Measurements from ENCODE around the gene TCF4.

TCF4 gene

DNA sequence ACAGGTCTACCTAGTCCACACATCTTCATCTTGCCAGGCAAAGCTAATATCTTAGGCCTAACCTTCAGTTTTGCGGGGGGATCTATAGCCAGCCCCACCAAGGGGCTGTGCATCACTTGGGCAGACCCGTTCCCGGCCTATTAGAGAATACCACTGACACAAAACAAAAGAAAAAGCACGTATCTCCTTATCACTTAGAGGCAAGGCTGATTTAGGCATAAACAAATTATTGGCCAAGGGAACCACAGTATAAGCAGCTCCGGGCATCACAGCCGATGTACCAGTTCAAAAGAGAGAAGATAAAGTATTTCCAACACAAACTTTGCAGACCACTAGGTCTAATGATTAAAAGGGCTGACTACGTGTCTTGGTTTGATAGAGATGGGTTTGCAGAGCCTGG lies 248.0 kb downstream of the TCF4 start:
- H3K9ac ChIP-seq (ENCODE audit: low read length), result no peak overlapping the region
- H3F3A ChIP-seq (ENCODE audit: insufficient read depth, low read length), result no peaks in the 10 kb centered on the region
- no peaks in the 10 kb centered on the region for H3K27me3 ChIP-seq (replicated peaks; ENCODE audit: insufficient read depth, low read length)
- H4K20me1 ChIP-seq (ENCODE audit: insufficient read depth, low read length), result no peaks in the 10 kb centered on the region
- no peak overlapping the region for H2AFZ ChIP-seq (ENCODE audit: low read length)
- H3K79me2 ChIP-seq (ENCODE audit: low read length), result no peaks in the 10 kb centered on the region
- no peaks in the 10 kb centered on the region for H3K36me3 ChIP-seq (replicated peaks; ENCODE audit: insufficient read depth, low read length)
- no peak for TF ChIP-seq EZH2 (optimal IDR thresholded peaks at IDR 0.05; ENCODE audit: low read depth, low read length)
- TF ChIP-seq, protein P1, sequence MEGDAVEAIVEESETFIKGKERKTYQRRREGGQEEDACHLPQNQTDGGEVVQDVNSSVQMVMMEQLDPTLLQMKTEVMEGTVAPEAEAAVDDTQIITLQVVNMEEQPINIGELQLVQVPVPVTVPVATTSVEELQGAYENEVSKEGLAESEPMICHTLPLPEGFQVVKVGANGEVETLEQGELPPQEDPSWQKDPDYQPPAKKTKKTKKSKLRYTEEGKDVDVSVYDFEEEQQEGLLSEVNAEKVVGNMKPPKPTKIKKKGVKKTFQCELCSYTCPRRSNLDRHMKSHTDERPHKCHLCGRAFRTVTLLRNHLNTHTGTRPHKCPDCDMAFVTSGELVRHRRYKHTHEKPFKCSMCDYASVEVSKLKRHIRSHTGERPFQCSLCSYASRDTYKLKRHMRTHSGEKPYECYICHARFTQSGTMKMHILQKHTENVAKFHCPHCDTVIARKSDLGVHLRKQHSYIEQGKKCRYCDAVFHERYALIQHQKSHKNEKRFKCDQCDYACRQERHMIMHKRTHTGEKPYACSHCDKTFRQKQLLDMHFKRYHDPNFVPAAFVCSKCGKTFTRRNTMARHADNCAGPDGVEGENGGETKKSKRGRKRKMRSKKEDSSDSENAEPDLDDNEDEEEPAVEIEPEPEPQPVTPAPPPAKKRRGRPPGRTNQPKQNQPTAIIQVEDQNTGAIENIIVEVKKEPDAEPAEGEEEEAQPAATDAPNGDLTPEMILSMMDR (IDR thresholded peaks at IDR 0.05; ENCODE audit: low read length), result no peak
- TF ChIP-seq EZH2phosphoT487 (IDR thresholded peaks at IDR 0.05; ENCODE audit: low read length), result no peak
- no peak for DNase-seq
- no peak overlapping the region for H3K4me2 ChIP-seq (ENCODE audit: low read depth, low read length)
- no peak overlapping the region for H3K27ac ChIP-seq (ENCODE audit: low read length)
- H3K9me2 ChIP-seq (replicated peaks; ENCODE audit: insufficient read depth, low read length), result no peaks in the 10 kb centered on the region
- H3K9me3 ChIP-seq (replicated peaks; ENCODE audit: insufficient read depth, low read length), result no peaks in the 10 kb centered on the region
- H3K4me3 ChIP-seq (ENCODE audit: low read length), result no peak overlapping the region
- no peaks in the 10 kb centered on the region for H3K4me1 ChIP-seq (ENCODE audit: low read length)

DNA sequence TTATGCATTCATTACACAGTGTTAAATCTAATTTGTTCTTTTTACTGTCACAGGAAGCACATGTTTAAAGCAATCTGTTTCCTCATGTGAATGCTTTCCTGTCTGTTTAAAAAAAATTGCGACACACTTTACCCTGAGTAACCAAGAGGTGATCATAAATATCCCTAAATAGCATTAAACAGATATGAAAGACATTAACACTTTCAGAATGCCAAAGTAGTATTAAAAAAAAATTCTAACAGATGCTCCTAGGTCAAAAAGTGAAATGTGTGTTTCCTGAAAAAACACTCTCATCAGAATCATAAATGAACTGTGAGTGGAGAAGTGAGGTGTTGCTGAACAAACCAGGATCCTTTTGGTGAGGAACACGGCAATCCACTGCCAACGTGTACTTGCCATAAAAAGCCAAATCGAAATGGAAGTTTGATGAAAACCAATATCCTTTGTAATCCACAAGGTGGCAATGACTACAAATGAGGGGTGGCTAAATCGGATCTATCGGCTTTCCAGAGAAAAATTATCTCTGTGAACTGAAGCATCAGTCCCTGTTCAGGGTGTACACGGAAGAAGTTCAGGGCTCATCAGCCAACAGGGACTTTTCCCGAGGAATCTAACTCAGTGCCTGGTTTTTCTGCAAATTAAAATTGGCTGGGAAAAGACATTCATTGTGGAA lies 248.9 kb downstream of the TCF4 start:
- TF ChIP-seq EZH2phosphoT487 (IDR thresholded peaks at IDR 0.05; ENCODE audit: low read length), result no peak
- TF ChIP-seq, protein P1 (IDR thresholded peaks at IDR 0.05; ENCODE audit: low read length), result no peak
- no peak for TF ChIP-seq EZH2 (optimal IDR thresholded peaks at IDR 0.05; ENCODE audit: low read depth, low read length)
- Histone ChIP-seq H3K9me2 (replicated peaks; ENCODE audit: insufficient read depth, low read length) (no peaks in the 10 kb centered on the region), H2AFZ (ENCODE audit: low read length) (no peak overlapping the region), H3K4me1 (ENCODE audit: low read length) (no peaks in the 10 kb centered on the region), H3K79me2 (ENCODE audit: low read length) (no peaks in the 10 kb centered on the region), H3K9me3 (replicated peaks; ENCODE audit: insufficient read depth, low read length) (no peaks in the 10 kb centered on the region), H3K4me3 (ENCODE audit: low read length) (no peak overlapping the region), H4K20me1 (ENCODE audit: insufficient read depth, low read length) (no peaks in the 10 kb centered on the region), H3K36me3 (replicated peaks; ENCODE audit: insufficient read depth, low read length) (no peaks in the 10 kb centered on the region), H3F3A (ENCODE audit: insufficient read depth, low read length) (no peaks in the 10 kb centered on the region), H3K27ac (ENCODE audit: low read length) (no peak overlapping the region), H3K4me2 (ENCODE audit: low read depth, low read length) (no peak overlapping the region), H3K9ac (ENCODE audit: low read length) (no peak overlapping the region), H3K27me3 (replicated peaks; ENCODE audit: insufficient read depth, low read length) (no peaks in the 10 kb centered on the region)
- no peak for DNase-seq

DNA sequence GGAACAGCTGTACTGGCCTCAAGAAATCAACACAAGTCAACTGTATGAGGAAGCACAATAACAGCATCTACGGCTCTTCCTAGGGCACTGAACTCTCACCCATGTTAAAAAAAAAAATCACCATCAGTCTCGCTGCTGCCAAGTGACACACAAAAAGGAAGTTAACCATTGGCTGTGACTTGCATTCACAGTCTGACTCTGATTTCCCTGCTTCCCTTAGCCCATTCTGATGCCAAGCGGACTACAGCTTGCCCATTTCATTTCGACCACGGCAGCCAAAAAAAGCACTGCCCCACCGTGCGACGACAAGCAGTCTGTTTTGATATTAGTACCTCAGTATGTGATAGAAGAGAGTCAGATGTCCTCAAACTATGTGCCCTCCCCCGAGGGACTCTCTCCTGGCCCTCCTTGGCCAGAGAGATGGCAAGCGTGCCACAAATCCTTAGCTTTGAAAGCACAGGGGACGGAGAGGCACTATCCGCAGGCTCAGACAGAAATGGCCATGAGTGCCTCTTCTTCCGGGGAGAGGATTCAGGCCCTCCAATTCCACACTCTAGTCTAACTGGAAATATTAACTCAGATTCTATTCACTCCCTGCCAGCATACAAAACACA lies 250.0 kb downstream of the TCF4 start:
- Histone ChIP-seq H3K27me3 (replicated peaks; ENCODE audit: insufficient read depth, low read length) (no peaks in the 10 kb centered on the region), H3K79me2 (ENCODE audit: low read length) (no peaks in the 10 kb centered on the region), H3K4me1 (ENCODE audit: low read length) (no peaks in the 10 kb centered on the region)

DNA sequence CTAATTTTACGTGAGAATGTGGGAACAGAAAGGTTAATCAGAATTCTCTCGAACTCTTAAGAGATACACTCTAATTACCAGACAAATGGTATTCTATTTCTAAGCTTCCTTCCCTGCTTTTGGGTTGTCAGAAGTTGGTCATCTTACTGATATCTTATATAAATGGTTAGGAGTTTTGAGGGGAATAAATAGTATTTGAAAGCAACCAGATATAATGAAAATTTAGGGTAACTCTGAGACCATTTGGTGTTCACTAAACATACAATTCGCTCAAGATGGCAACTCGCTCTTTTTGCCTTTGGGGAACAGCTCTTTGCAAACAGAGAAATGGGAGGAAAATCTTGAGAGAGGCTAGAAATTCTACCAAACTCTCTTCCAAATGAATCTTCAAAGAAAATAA lies 250.9 kb downstream of the TCF4 start:
- Histone ChIP-seq H3K27ac (ENCODE audit: low read length) (no peak overlapping the region), H2AFZ (ENCODE audit: low read length) (no peak overlapping the region), H3K27me3 (replicated peaks; ENCODE audit: insufficient read depth, low read length) (no peaks in the 10 kb centered on the region), H3K36me3 (replicated peaks; ENCODE audit: insufficient read depth, low read length) (no peaks in the 10 kb centered on the region), H3K9me3 (replicated peaks; ENCODE audit: insufficient read depth, low read length) (no peaks in the 10 kb centered on the region), H3K79me2 (ENCODE audit: low read length) (no peaks in the 10 kb centered on the region), H3F3A (ENCODE audit: insufficient read depth, low read length) (no peaks in the 10 kb centered on the region), H3K4me2 (ENCODE audit: low read depth, low read length) (no peak overlapping the region), H3K9ac (ENCODE audit: low read length) (no peak overlapping the region), H3K9me2 (replicated peaks; ENCODE audit: insufficient read depth, low read length) (no peaks in the 10 kb centered on the region), H4K20me1 (ENCODE audit: insufficient read depth, low read length) (no peaks in the 10 kb centered on the region), H3K4me1 (ENCODE audit: low read length) (no peaks in the 10 kb centered on the region), H3K4me3 (ENCODE audit: low read length) (no peak overlapping the region)
- TF ChIP-seq EZH2phosphoT487 (IDR thresholded peaks at IDR 0.05; ENCODE audit: low read length) (no peak), EZH2 (optimal IDR thresholded peaks at IDR 0.05; ENCODE audit: low read depth, low read length) (no peak)
- TF ChIP-seq, protein P1 (IDR thresholded peaks at IDR 0.05; ENCODE audit: low read length), result no peak
- no peak for DNase-seq

More for the DNA sequence above, 250.0 kb downstream of the TCF4 start:
- TF ChIP-seq EZH2phosphoT487 (IDR thresholded peaks at IDR 0.05; ENCODE audit: low read length) (no peak), EZH2 (optimal IDR thresholded peaks at IDR 0.05; ENCODE audit: low read depth, low read length) (no peak)
- no peaks in the 10 kb centered on the region for H3K9me3 ChIP-seq (replicated peaks; ENCODE audit: insufficient read depth, low read length)
- no peaks in the 10 kb centered on the region for H3K36me3 ChIP-seq (replicated peaks; ENCODE audit: insufficient read depth, low read length)
- no peaks in the 10 kb centered on the region for H4K20me1 ChIP-seq (ENCODE audit: insufficient read depth, low read length)
- no peak overlapping the region for H3K27ac ChIP-seq (ENCODE audit: low read length)
- DNase-seq, result no peak
- no peak overlapping the region for H2AFZ ChIP-seq (ENCODE audit: low read length)
- no peaks in the 10 kb centered on the region for H3K9me2 ChIP-seq (replicated peaks; ENCODE audit: insufficient read depth, low read length)
- no peaks in the 10 kb centered on the region for H3F3A ChIP-seq (ENCODE audit: insufficient read depth, low read length)
- H3K4me2 ChIP-seq (ENCODE audit: low read depth, low read length), result no peak overlapping the region
- no peak overlapping the region for H3K4me3 ChIP-seq (ENCODE audit: low read length)
- no peak overlapping the region for H3K9ac ChIP-seq (ENCODE audit: low read length)
